Omental fat pad (tissue), 4 donors: ENCODE data around the gene SAFB. TPM values are rescaled to one million over a fixed set of nuclear protein-coding genes. Genes with fewer than 3 reads are reported as not detected.
"Not testable (repeated sequence)": the region's sequence is repeated elsewhere in the genome, so short reads cannot be mapped to it uniquely, and the experiment has no call there.

Source experiments
- ATAC-seq: fragments of 150-250 bp; one replicate; pipeline ENCODE4 v1.9.1; 2016; ENCODE audit warnings: mild to moderate bottlenecking, moderate library complexity; ENCODE audit not compliant: low FRiP score
- DNase-seq: peaks from one replicate; pipeline ENCODE4 v3.0.0-alpha.2; 2019; ENCODE audit warnings: low spot score
- CTCF ChIP-seq, 3 donors: fragments of 450-650 bp; IDR thresholded peaks; one replicate each; pipeline ENCODE4 v1.5.1; 2016 to 2017; ENCODE audit warnings: antibody characterized with exemption in 3 of 3, mild to moderate bottlenecking in 3 of 3, moderate library complexity in 2 of 3
- total RNA-seq, 4 donors: library from RNA; depleted of rRNA; stranded (reverse); fragments of >200 nt; gene quantifications; one replicate each; pipeline ENCODE4 v1.1.0, GENCODE V29; 2016

Gene SAFB
- total RNA-seq, 4 donors from 2014 or later = 56.7 to 139 (median 86.9) TPM

GRCh38 chr19:5697022-5697889, 74.4 kb downstream of the SAFB start:
- DNase-seq = no peak
- no peak for ATAC-seq
- TF ChIP-seq CTCF (IDR thresholded peaks at IDR 0.05) = no peak

GRCh38 chr19:5697890-5698634, 75.2 kb downstream of the SAFB start:
- no peak for TF ChIP-seq CTCF (IDR thresholded peaks at IDR 0.05)
- ATAC-seq = no peak
- no peak for DNase-seq

GRCh38 chr19:5698635-5699422, 75.9 kb downstream of the SAFB start:
- ATAC-seq (no peak), DNase-seq (no peak)
- no peak for TF ChIP-seq CTCF (IDR thresholded peaks at IDR 0.05)

GRCh38 chr19:5700455-5701092, 77.7 kb downstream of the SAFB start:
- no peak for ATAC-seq

GRCh38 chr19:5702053-5702410, 79.1 kb downstream of the SAFB start:
- ATAC-seq = not testable (repeated sequence)

More at GRCh38 chr19:5700455-5701092, 77.7 kb downstream of the SAFB start:
- no peak for TF ChIP-seq CTCF (IDR thresholded peaks at IDR 0.05)
- DNase-seq = no peak

GRCh38 chr19:5703819-5704818, 81.2 kb downstream of the SAFB start:
- no peak for DNase-seq
- no peak for TF ChIP-seq CTCF (IDR thresholded peaks at IDR 0.05)

More at GRCh38 chr19:5702053-5702410, 79.1 kb downstream of the SAFB start:
- DNase-seq = not testable (repeated sequence)

More at GRCh38 chr19:5703819-5704818, 81.2 kb downstream of the SAFB start:
- no peak for ATAC-seq
